ENCODE results near the gene NDUFS1. TPM values are rescaled to one million over a fixed set of nuclear protein-coding genes. Genes with fewer than 3 reads are reported as not detected.
A peak's percentile ranks its signal among the peaks of the same experiment; 100 is the strongest.
"Not testable (repeated sequence)": the region's sequence is repeated elsewhere in the genome, so short reads cannot be mapped to it uniquely, and the experiment has no call there.

The NDUFS1 gene
- total RNA-seq, 1 donor from 2014 or later = 73.7 TPM

GRCh38 chr2:206112846-206113547, 46.2 kb downstream of the NDUFS1 start:
- ATAC-seq (no peak), DNase-seq (ENCODE audit: low spot score) (no peak)
- intact Hi-C loops (cut with DNase I) = no loop called here

- intact Hi-C loops (cut with DNase I) = no loop called here
- DNase-seq (ENCODE audit: low spot score) = no peak
- ATAC-seq = no peak
Observed at GRCh38 chr2:206112108-206112507, 47.1 kb downstream of the NDUFS1 start.

GRCh38 chr2:206108713-206109112, 50.5 kb downstream of the NDUFS1 start:
- ATAC-seq (no peak), DNase-seq (ENCODE audit: low spot score) (no peak)
- intact Hi-C loops (cut with DNase I) = no loop called here

- intact Hi-C loops (cut with DNase I) = no loop called here
- ATAC-seq (no peak), DNase-seq (ENCODE audit: low spot score) (no peak)
Observed at GRCh38 chr2:206105541-206105940, 53.7 kb downstream of the NDUFS1 start.

GRCh38 chr2:206105038-206105437, 54.2 kb downstream of the NDUFS1 start:
- ATAC-seq (no peak), DNase-seq (ENCODE audit: low spot score) (no peak)
- intact Hi-C loops (cut with DNase I) = no loop called here

GRCh38 chr2:206098872-206099271, 60.4 kb downstream of the NDUFS1 start:
- intact Hi-C loops (cut with DNase I); DNase-seq (ENCODE audit: low spot score); ATAC-seq: not testable (repeated sequence)

- ATAC-seq (no peak), DNase-seq (ENCODE audit: low spot score) (no peak)
- intact Hi-C loops (cut with DNase I) = no loop called here
Observed at GRCh38 chr2:206098471-206098870, 60.8 kb downstream of the NDUFS1 start.

GRCh38 chr2:206096876-206097275, 62.4 kb downstream of the NDUFS1 start:
- ATAC-seq (no peak), DNase-seq (ENCODE audit: low spot score) (no peak)
- intact Hi-C loops (cut with DNase I) = no loop called here

- intact Hi-C loops (cut with DNase I) = no loop called here
- DNase-seq (ENCODE audit: low spot score) = no peak
- no peak for ATAC-seq
Observed at GRCh38 chr2:206095536-206096332, 63.5 kb downstream of the NDUFS1 start.

- intact Hi-C loops (cut with DNase I) = no loop called here
- no peak for ATAC-seq
- DNase-seq (ENCODE audit: low spot score) = no peak
Observed at GRCh38 chr2:206092297-206092696, 66.9 kb downstream of the NDUFS1 start.

GRCh38 chr2:206088248-206088647, 71.0 kb downstream of the NDUFS1 start:
- ATAC-seq = no peak
- no peak for DNase-seq (ENCODE audit: low spot score)
- intact Hi-C loops (cut with DNase I) = no loop called here

GRCh38 chr2:206086716-206087350, 72.4 kb downstream of the NDUFS1 start:
- no peak for DNase-seq (ENCODE audit: low spot score)
- no peak for ATAC-seq
- intact Hi-C loops (cut with DNase I) = no loop called here

- peak; percentile 93 for ATAC-seq
- peak; percentile 81 for DNase-seq (ENCODE audit: low spot score)
- intact Hi-C loops (cut with DNase I) = no loop called here
Observed at GRCh38 chr2:206085742-206086445, 73.3 kb downstream of the NDUFS1 start, which contains the start of gene INO80D. Gene INO80D (minus strand): TSS chr2:206086174. CDS start chr2:206063016, 23,158 bp downstream.

- ATAC-seq (peak; percentile 48), DNase-seq (ENCODE audit: low spot score) (peak; percentile 69)
- intact Hi-C loops (cut with DNase I) = no loop called here
Observed at GRCh38 chr2:206084870-206085741, 74.1 kb downstream of the NDUFS1 start.

GRCh38 chr2:206084439-206084869, 74.8 kb downstream of the NDUFS1 start:
- intact Hi-C loops (cut with DNase I) = no loop called here
- peak; percentile 87 for ATAC-seq
- peak; percentile 80 for DNase-seq (ENCODE audit: low spot score)

- intact Hi-C loops (cut with DNase I) = no loop called here
- ATAC-seq (no peak), DNase-seq (ENCODE audit: low spot score) (no peak)
Observed at GRCh38 chr2:206083602-206084438, 75.4 kb downstream of the NDUFS1 start.

- intact Hi-C loops (cut with DNase I) = no loop called here
- no peak for ATAC-seq
Observed at GRCh38 chr2:206082298-206082843, 76.9 kb downstream of the NDUFS1 start.

More at GRCh38 chr2:206082298-206082843, 76.9 kb downstream of the NDUFS1 start:
- DNase-seq (ENCODE audit: low spot score) = no peak

All from sciatic nerve (tissue), 2 donors.